Measurements from ENCODE around the gene SPINT2. TPM values are rescaled to one million over a fixed set of nuclear protein-coding genes. Genes with fewer than 3 reads are reported as not detected.
"Not testable (repeated sequence)": the region's sequence is repeated elsewhere in the genome, so short reads cannot be mapped to it uniquely, and the experiment has no call there.

SPINT2 gene, protein sequence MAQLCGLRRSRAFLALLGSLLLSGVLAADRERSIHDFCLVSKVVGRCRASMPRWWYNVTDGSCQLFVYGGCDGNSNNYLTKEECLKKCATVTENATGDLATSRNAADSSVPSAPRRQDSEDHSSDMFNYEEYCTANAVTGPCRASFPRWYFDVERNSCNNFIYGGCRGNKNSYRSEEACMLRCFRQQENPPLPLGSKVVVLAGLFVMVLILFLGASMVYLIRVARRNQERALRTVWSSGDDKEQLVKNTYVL
- 10 to 100 TPM; 57.5 to 60.9 TPM for total RNA-seq

GRCh38 chr19:38264486-38265212, at the start of gene SPINT2:
TSS of gene SPINT2 (plus strand) at chr19:38264573. CDS start at chr19:38264893, 320 bp downstream.
- Mint-ChIP-seq H3K4me1 (ENCODE audit: low read depth) (peaks cover 31% of the 10 kb centered on the region), H3K4me3 (peak within 1 kb of the TSS; percentile 79), H3K27me3 (no peaks in the 10 kb centered on the region), H3K36me3 (no peaks in the 10 kb centered on the region), H3K9me3 (no peaks in the 10 kb centered on the region), H3K27ac (peak within 1 kb of the TSS; percentile 96)
- peak; percentile 59 for DNase-seq
- intact Hi-C loops (cut with micrococcal nuclease), result loop anchor here (1.0 to 5.0 kb wide), 3 partner anchors 52 to 123 kb away; partner anchors contain the start of genes CATSPERG, GGN and SPRED3
- POLR2A ChIA-PET, result interaction anchor here (1.5 to 2.5 kb wide), 2 partner anchors 55 to 110 kb away, joined by 3 to 6 read pairs; partner anchors contain the start of genes KCNK6 and PSMD8
- CTCF ChIA-PET, result interaction anchor here (0.7 to 5.3 kb wide), 8 partner anchors 21 to 138 kb away, joined by 3 to 30 read pairs (median 4); partner anchors contain the start of genes CATSPERG, FAM98C and PSMD8

DNA sequence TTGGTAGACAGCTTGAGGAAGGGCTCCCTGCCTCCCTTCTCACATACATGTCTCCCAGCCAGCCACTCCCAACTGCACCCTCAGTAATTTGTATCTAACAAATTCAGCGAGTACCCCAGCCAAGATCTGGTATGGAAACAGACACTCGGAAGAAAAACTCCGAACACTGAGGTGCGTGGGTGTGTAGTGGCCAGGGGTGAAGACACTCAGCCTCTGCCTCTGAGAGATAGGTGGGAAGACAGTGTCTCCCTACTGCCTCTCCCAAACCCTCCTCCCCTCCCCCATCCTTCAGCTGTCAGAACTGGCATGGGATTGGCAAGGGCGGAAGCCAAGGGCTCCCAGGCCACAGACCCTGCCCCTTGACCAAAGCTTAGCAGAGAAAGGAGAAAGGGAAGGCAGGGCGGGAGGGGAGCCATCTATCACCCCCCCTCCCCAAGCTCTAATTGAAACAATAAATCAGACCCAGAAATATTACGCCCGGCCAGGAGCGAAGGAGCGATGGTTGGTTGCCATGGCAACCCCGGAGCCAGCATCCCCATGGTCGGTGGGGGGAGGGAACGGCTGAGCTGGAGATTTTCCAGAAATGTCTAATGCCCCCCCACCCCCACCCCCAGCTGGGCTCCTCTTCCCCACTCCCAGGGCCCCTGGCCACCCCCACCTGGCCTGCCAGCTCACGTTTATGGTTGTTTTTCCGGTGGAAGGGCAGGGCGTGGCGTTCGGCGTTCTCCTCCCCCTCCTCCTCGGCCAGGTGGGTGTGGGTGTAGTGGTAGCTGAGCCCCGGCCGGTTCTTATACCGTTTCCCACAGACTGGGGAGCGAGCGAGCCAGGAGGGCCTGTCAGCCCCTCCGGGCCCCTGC, 47.4 kb upstream of the SPINT2 start:
- CTCF ChIA-PET, result interaction anchor here (0.6 to 2.0 kb wide), 2 partner anchors 10 to 97 kb away, joined by 3 to 5 read pairs; no protein-coding TSS in a partner anchor

DNA sequence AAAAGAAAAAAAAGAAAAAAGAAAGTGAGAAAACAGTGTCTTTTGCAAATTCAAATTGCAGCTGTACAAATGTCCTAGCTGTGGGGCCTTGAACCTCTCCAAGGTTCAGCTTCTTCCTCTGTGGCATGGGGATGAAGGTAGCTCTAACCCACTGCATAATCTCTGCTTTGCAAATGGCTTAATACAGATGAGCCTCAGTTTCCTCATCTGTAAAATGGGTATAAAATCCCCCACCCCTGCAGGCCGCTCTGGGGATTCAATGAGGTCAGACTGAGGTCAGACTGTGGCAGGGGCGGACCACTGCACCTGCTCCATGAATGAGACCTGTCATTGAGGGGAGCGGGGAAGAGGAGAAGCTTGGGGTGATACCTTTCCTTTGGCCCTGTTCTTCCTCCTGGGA, 46.2 kb upstream of the SPINT2 start:
- DNase-seq, result no peak
- POLR2A ChIA-PET, result no interaction called here
- Mint-ChIP-seq H3K27me3 (peaks cover 54% of the 10 kb centered on the region), H3K9me3 (no peaks in the 10 kb centered on the region), H3K27ac (no peak overlapping the region), H3K36me3 (peaks cover 5% of the 10 kb centered on the region), H3K4me3 (no peak overlapping the region), H3K4me1 (ENCODE audit: low read depth) (peaks cover 18% of the 10 kb centered on the region)
- CTCF ChIA-PET, result interaction anchor here (0.6 to 2.0 kb wide), 3 partner anchors 9 to 316 kb away, joined by 3 to 6 read pairs (median 5); no protein-coding TSS in a partner anchor
- intact Hi-C loops (cut with micrococcal nuclease), result no loop called here

More for the DNA sequence above, 47.4 kb upstream of the SPINT2 start:
- intact Hi-C loops (cut with micrococcal nuclease), result no loop called here
- H3K36me3 Mint-ChIP-seq, result peaks cover 5% of the 10 kb centered on the region
- POLR2A ChIA-PET, result no interaction called here
- no peak overlapping the region for H3K27ac Mint-ChIP-seq
- H3K4me3 Mint-ChIP-seq, result no peak overlapping the region
- DNase-seq, result no peak
- H3K9me3 Mint-ChIP-seq, result no peaks in the 10 kb centered on the region
- H3K4me1 Mint-ChIP-seq (ENCODE audit: low read depth), result peaks cover 14% of the 10 kb centered on the region
- H3K27me3 Mint-ChIP-seq, result peaks cover 54% of the 10 kb centered on the region

DNA sequence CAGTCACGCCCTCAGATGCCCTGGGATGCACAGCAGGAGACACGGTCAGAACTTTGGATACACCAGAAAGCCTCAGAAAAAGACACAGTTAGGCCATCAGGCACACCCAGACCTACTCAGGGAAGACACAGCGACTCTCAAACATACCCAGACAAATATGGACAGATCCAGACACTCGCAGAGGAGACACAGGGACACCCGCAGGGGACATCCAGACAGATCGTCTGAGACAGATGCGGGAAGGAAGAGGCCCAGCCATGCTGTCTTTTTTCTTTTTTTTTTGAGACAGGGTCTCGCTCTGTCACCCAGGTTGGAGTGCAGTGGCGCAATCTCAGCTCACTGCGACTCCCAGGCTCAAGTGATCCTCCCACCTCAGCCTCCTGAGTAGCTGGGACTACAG, 45.2 kb upstream of the SPINT2 start:
- intact Hi-C loops (cut with micrococcal nuclease), result no loop called here
- DNase-seq, result no peak
- Mint-ChIP-seq H3K4me1 (ENCODE audit: low read depth) (peaks cover 13% of the 10 kb centered on the region), H3K36me3 (peaks cover under 1% of the 10 kb centered on the region), H3K9me3 (no peaks in the 10 kb centered on the region), H3K27ac (no peak overlapping the region), H3K27me3 (peaks cover 53% of the 10 kb centered on the region), H3K4me3 (no peak overlapping the region)
- ChIA-PET POLR2A (no interaction called here), CTCF (interaction anchor here (1.9 kb wide), 1 partner anchor 317 kb away, joined by 6 read pairs; no protein-coding TSS in a partner anchor)

DNA sequence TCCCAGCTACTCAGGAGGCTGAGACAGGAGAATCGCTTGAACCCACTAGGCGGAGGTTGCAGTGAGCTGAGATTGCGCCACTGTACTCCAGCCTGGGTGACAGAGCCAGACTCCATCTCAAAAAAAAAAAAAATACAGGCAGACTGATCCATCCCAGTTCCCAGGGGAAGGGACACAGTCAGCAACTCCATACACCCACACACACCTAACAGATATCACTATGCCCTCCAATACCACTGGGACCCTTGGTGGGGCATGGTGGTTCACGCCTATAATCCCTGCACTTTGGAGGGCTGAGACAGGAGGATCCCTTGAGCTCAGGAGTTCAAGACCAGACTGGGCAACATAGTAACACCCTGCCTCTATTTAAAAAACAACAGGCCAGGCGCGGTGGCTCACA, 43.0 kb upstream of the SPINT2 start:
- Mint-ChIP-seq H3K9me3 (no peaks in the 10 kb centered on the region), H3K4me1 (ENCODE audit: low read depth) (peaks cover 13% of the 10 kb centered on the region), H3K27ac (no peak overlapping the region), H3K27me3 (peaks cover 57% of the 10 kb centered on the region), H3K36me3 (no peaks in the 10 kb centered on the region), H3K4me3 (no peak overlapping the region)
- CTCF ChIA-PET, result interaction anchor here (0.9 to 1.1 kb wide), 2 partner anchors 114 to 319 kb away, joined by 3 to 4 read pairs; partner anchors contain the start of gene CATSPERG
- intact Hi-C loops (cut with micrococcal nuclease), result no loop called here
- no peak for DNase-seq
- POLR2A ChIA-PET, result no interaction called here

DNA sequence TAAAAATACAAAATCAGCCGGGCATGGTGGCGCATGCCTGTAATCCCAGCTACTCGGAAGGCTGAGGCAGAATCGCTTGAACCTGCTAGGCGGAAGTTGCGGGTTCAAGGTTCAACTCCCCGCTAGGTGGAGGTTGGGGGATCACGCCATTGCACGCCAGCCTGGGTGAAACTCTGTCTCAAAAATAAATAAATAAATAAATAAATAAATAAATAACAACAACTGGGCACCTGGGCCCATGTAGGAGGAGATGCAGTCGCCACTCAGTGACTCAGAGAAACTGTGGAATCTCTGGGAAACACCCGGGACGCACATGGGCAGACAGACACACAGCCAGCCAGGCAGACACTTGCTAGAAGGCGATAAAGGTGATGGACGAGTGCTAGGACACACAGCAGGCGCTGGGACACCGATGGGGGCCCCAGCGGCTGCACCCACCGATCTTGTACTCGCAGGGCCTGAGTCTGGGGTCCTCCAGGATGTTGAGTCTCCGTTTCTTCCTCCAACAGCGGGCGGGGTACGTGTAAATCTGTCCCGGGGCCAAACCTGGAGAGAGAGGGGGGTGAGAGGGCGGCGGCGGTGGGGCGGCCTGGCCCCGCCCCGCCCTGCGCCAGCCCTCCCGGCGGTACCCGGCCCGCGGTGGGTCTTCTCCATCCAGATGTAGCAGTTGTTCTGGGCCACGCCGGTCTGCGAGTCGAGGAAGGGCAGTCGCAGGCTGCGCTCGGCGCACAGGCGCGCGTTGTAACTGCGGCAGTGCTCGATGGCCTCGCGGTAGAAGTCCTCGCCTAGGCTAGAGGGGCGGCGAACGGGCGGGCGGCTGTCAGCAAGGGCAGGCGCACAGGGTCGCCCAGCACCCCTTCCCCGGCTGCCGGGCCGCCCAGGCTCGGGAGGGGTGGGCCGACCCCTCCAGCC, 42.2 kb upstream of the SPINT2 start:
- peaks cover 56% of the 10 kb centered on the region for H3K27me3 Mint-ChIP-seq
- intact Hi-C loops (cut with micrococcal nuclease), result no loop called here
- ChIA-PET POLR2A (no interaction called here), CTCF (interaction anchor here (0.9 kb wide), 1 partner anchor 114 kb away, joined by 3 read pairs; the partner anchor contains the start of gene CATSPERG)
- H3K4me3 Mint-ChIP-seq, result no peak overlapping the region
- H3K36me3 Mint-ChIP-seq, result no peaks in the 10 kb centered on the region
- no peak for DNase-seq
- H3K27ac Mint-ChIP-seq, result no peak overlapping the region
- H3K4me1 Mint-ChIP-seq (ENCODE audit: low read depth), result peaks cover 13% of the 10 kb centered on the region
- no peaks in the 10 kb centered on the region for H3K9me3 Mint-ChIP-seq

DNA sequence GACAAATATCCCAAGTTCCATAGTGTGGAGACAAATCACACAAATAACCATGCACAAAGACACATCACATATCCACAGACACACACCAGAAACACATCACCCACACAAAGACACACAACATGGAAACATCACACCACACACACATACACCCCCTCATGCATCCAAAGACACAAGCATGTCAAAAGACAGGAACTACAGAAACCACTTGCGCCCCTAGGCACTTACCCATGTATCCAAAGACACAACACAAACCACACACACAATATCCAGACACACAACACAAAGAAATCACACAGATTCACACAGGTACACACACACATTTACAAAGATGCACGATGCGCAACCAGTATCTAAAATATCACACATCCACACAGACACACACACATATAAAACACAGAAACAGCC, 41.3 kb upstream of the SPINT2 start:
- Mint-ChIP-seq H3K4me3 (peak overlapping the region; percentile 2), H3K9me3 (no peaks in the 10 kb centered on the region), H3K4me1 (ENCODE audit: low read depth) (peaks cover 21% of the 10 kb centered on the region), H3K27me3 (peaks cover 62% of the 10 kb centered on the region), H3K36me3 (no peaks in the 10 kb centered on the region), H3K27ac (no peak overlapping the region)
- no peak for DNase-seq
- CTCF ChIA-PET, result no interaction called here
- POLR2A ChIA-PET, result no interaction called here
- intact Hi-C loops (cut with micrococcal nuclease), result no loop called here

- peaks cover 21% of the 10 kb centered on the region for H3K4me1 Mint-ChIP-seq (ENCODE audit: low read depth)
- no peaks in the 10 kb centered on the region for H3K36me3 Mint-ChIP-seq
- H3K27ac Mint-ChIP-seq, result no peak overlapping the region
- intact Hi-C loops (cut with micrococcal nuclease), result no loop called here
- no peaks in the 10 kb centered on the region for H3K9me3 Mint-ChIP-seq
- peak overlapping the region; percentile 2 for H3K4me3 Mint-ChIP-seq
- DNase-seq, result no peak
- CTCF ChIA-PET, result no interaction called here
- H3K27me3 Mint-ChIP-seq, result peaks cover 57% of the 10 kb centered on the region
- POLR2A ChIA-PET, result no interaction called here
Measured at GRCh38 chr19:38223617-38224013, 40.8 kb upstream of the SPINT2 start.

DNA sequence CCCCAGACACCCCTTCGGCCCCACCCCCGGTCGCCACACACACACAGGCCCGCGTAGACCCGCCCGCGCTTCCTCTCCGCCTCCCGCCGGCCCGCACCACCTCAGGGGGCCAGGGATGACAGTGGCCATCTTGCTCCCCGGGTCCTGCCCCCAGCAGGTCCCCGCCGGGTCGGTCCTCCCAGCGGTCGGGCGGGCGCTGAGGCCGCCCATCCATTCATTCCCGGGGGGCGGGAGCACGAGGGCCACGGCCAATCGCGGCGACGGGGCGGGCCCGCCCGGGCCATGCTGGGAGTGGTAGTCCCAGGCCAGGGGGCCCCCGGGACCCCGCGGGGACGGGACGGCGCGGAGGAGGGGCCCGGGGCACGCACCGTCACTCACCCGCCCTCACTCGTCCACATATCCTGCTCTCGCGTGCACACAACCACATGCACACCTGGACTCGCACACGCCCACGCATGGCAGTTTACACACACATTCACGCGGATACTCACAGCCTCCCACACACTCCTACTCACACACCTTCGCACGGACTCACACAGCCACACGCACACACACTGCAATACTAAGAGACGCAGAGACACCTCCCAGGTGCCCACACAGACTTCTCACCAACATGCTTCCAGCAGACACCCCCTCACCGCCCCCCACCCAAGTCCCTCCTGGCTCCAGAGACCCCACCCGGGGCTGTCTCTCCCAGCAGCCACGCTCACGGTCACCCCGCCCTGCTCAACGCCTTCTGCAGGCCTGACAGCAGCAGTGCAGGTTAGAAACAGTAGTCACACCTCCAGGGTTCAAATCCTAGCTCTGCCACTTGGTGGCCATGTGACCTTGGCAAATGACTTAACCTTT, 40.1 kb upstream of the SPINT2 start, which contains the start of gene DPF1:
DPF1 (minus strand) TSS at position 209 of the 849 bp plus-strand sequence; CDS start at position 129, 80 bp downstream.
- Mint-ChIP-seq H3K36me3 (no peaks in the 10 kb centered on the region), H3K9me3 (no peaks in the 10 kb centered on the region), H3K27ac (no peak within 1 kb of the TSS), H3K27me3 (peaks cover 55% of the 10 kb centered on the region), H3K4me1 (ENCODE audit: low read depth) (peaks cover 25% of the 10 kb centered on the region), H3K4me3 (peak within 1 kb of the TSS; percentile 58)
- ChIA-PET POLR2A (no interaction called here), CTCF (interaction anchor here (1.0 to 3.0 kb wide), 6 partner anchors 9 to 321 kb away, joined by 3 to 20 read pairs (median 6); partner anchors contain the start of genes SIPA1L3 and WDR87)
- intact Hi-C loops (cut with micrococcal nuclease), result no loop called here
- DNase-seq, result peak; percentile 73

GRCh38 chr19:38224863-38225218, 39.5 kb upstream of the SPINT2 start:
- DNase-seq; H3K36me3 Mint-ChIP-seq; H3K27ac Mint-ChIP-seq; POLR2A ChIA-PET; intact Hi-C loops (cut with micrococcal nuclease); H3K9me3 Mint-ChIP-seq: not testable (repeated sequence)
- H3K4me1 Mint-ChIP-seq (ENCODE audit: low read depth), result peaks cover 25% of the 10 kb centered on the region
- peaks cover 55% of the 10 kb centered on the region for H3K27me3 Mint-ChIP-seq
- H3K4me3 Mint-ChIP-seq, result peak overlapping the region; percentile 58
- CTCF ChIA-PET, result interaction anchor here (1.0 to 3.0 kb wide), 9 partner anchors 9 to 322 kb away, joined by 3 to 20 read pairs (median 5); partner anchors contain the start of genes CATSPERG, KCNK6, SIPA1L3 and WDR87
